Measurements from ENCODE around the gene MTARC2.

DNA sequence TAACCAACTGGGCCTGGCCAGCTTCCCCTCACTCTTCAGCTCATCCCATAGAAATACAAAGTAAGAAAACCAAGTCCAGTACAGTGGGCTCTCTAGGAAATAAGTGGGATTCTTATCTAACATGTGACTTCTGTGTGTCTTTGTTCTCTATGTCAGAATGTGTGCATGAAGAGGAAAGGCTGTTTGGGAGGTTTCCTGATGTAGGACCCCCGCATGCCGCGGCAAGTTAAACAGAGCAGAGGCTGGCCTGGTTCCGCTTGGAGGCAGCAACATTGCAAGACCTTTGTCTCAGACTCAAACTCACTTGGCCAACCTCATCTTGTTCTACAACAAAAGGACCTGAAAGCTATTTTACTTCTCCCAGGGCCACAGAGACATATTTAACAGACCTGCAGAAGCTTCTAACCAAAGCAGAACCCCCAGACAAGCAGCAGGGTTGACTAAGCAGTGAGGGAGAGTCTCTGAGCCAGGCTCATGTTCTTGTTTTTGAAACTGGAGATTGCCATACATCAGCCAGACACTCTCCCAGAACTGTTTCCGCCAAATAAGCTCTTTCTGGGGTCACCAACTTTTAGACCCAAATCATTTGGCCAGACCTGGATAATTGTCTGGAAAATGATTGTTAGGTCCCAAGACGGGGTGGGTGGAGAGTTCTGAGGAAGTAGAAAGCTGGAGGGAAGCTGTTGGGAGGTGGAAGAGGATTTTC lies 6.2 kb downstream of the MTARC2 start:
- TF ChIP-seq CTCF (IDR thresholded peaks at IDR 0.05) (no peak), FOXJ3 (CRISPR knock-in tag; IDR thresholded peaks at IDR 0.05; ENCODE audit: borderline replicate concordance) (no peak), TEAD1 (CRISPR knock-in tag; IDR thresholded peaks at IDR 0.05) (no peak), ATF6 (CRISPR knock-in tag; IDR thresholded peaks at IDR 0.05) (no peak), ZNF263 (CRISPR knock-in tag; IDR thresholded peaks at IDR 0.05; ENCODE audit: low read depth) (no peak), NFE2L1 (CRISPR knock-in tag; IDR thresholded peaks at IDR 0.05) (no peak), TCF7 (CRISPR knock-in tag; IDR thresholded peaks at IDR 0.05; ENCODE audit: low read depth) (no peak), ESRRA (CRISPR knock-in tag; IDR thresholded peaks at IDR 0.05; ENCODE audit: borderline replicate concordance) (no peak)
- TF ChIP-seq, protein P1, sequence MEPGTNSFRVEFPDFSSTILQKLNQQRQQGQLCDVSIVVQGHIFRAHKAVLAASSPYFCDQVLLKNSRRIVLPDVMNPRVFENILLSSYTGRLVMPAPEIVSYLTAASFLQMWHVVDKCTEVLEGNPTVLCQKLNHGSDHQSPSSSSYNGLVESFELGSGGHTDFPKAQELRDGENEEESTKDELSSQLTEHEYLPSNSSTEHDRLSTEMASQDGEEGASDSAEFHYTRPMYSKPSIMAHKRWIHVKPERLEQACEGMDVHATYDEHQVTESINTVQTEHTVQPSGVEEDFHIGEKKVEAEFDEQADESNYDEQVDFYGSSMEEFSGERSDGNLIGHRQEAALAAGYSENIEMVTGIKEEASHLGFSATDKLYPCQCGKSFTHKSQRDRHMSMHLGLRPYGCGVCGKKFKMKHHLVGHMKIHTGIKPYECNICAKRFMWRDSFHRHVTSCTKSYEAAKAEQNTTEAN (CRISPR knock-in tag; IDR thresholded peaks at IDR 0.05) = no peak
- TF ChIP-seq, protein P2, sequence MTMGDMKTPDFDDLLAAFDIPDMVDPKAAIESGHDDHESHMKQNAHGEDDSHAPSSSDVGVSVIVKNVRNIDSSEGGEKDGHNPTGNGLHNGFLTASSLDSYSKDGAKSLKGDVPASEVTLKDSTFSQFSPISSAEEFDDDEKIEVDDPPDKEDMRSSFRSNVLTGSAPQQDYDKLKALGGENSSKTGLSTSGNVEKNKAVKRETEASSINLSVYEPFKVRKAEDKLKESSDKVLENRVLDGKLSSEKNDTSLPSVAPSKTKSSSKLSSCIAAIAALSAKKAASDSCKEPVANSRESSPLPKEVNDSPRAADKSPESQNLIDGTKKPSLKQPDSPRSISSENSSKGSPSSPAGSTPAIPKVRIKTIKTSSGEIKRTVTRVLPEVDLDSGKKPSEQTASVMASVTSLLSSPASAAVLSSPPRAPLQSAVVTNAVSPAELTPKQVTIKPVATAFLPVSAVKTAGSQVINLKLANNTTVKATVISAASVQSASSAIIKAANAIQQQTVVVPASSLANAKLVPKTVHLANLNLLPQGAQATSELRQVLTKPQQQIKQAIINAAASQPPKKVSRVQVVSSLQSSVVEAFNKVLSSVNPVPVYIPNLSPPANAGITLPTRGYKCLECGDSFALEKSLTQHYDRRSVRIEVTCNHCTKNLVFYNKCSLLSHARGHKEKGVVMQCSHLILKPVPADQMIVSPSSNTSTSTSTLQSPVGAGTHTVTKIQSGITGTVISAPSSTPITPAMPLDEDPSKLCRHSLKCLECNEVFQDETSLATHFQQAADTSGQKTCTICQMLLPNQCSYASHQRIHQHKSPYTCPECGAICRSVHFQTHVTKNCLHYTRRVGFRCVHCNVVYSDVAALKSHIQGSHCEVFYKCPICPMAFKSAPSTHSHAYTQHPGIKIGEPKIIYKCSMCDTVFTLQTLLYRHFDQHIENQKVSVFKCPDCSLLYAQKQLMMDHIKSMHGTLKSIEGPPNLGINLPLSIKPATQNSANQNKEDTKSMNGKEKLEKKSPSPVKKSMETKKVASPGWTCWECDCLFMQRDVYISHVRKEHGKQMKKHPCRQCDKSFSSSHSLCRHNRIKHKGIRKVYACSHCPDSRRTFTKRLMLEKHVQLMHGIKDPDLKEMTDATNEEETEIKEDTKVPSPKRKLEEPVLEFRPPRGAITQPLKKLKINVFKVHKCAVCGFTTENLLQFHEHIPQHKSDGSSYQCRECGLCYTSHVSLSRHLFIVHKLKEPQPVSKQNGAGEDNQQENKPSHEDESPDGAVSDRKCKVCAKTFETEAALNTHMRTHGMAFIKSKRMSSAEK (CRISPR knock-in tag; IDR thresholded peaks at IDR 0.05; ENCODE audit: borderline replicate concordance) = no peak
